ENCODE data around the gene PRR20G. TPM values are rescaled to one million over a fixed set of nuclear protein-coding genes. Genes with fewer than 3 reads are reported as not detected.
"Not testable (repeated sequence)": the region's sequence is repeated elsewhere in the genome, so short reads cannot be mapped to it uniquely, and the experiment has no call there.

The PRR20G gene
- not detected for polyA plus RNA-seq (ENCODE audit: insufficient read length in 12 of 12)
- long read RNA-seq, donor 1 = 0 reads
- long read RNA-seq, donor 2 = 0 reads
- long read RNA-seq, donor 3 = 0 reads
- long read RNA-seq, donor 4 = 0 reads
- long read RNA-seq, donor 5 = 0 reads
- long read RNA-seq, donor 6 = 0 reads
- long read RNA-seq, donor 7 = 0 reads
- long read RNA-seq, donor 8 = 0 reads
- long read RNA-seq, donor 9 = 0 reads
- long read RNA-seq, donor 10 = 0 reads
- long read RNA-seq, donor 11 = 0 reads

- DNase-seq = no peak
These were observed at the start of gene PRR20G for GRCh38 chr3:127287840-127288239. TSS of gene PRR20G (minus strand) at chr3:127288046. CDS start at chr3:127287365, 681 bp downstream.

GRCh38 chr3:127337001-127337400 lies 49.2 kb upstream of the PRR20G start:
- DNase-seq = no peak

GRCh38 chr3:127336101-127336500 lies 48.3 kb upstream of the PRR20G start:
- no peak for DNase-seq

GRCh38 chr3:127330385-127330784 lies 42.5 kb upstream of the PRR20G start:
- no peak for DNase-seq

- DNase-seq = no peak
These were observed 41.9 kb upstream of the PRR20G start for GRCh38 chr3:127329631-127330285.

GRCh38 chr3:127328421-127328820 lies 40.6 kb upstream of the PRR20G start:
- DNase-seq = no peak

GRCh38 chr3:127326341-127326740 lies 38.5 kb upstream of the PRR20G start:
- DNase-seq = no peak

GRCh38 chr3:127325629-127325961 lies 37.7 kb upstream of the PRR20G start:
- DNase-seq = no peak

GRCh38 chr3:127324913-127325628 lies 37.2 kb upstream of the PRR20G start:
- no peak for DNase-seq

GRCh38 chr3:127324076-127324475 lies 36.2 kb upstream of the PRR20G start:
- no peak for DNase-seq

GRCh38 chr3:127323581-127323980 lies 35.7 kb upstream of the PRR20G start:
- DNase-seq = no peak

GRCh38 chr3:127321371-127321770 lies 33.5 kb upstream of the PRR20G start:
- no peak for DNase-seq

GRCh38 chr3:127320529-127321121 lies 32.8 kb upstream of the PRR20G start:
- DNase-seq = no peak

GRCh38 chr3:127316685-127317084 lies 28.8 kb upstream of the PRR20G start:
- DNase-seq = no peak

GRCh38 chr3:127312818-127313217 lies 25.0 kb upstream of the PRR20G start:
- no peak for DNase-seq

- DNase-seq = not testable (repeated sequence)
These were observed 21.0 kb upstream of the PRR20G start for GRCh38 chr3:127308821-127309220.

- DNase-seq = no peak
These were observed 20.1 kb upstream of the PRR20G start for GRCh38 chr3:127307916-127308315.

- no peak for DNase-seq
These were observed 19.4 kb upstream of the PRR20G start for GRCh38 chr3:127307112-127307835.

GRCh38 chr3:127306361-127307111 lies 18.7 kb upstream of the PRR20G start:
- DNase-seq = no peak

- no peak for DNase-seq
These were observed 17.7 kb upstream of the PRR20G start for GRCh38 chr3:127305499-127306060.

Measured in muscle of arm (tissue), 14 donors.